Brain microvascular endothelial cell (primary cell): ENCODE results near the gene PHF23.

Experiments used
- DNase-seq: peaks from one replicate; pipeline ENCODE4 v3.0.0-alpha.2; 2020
- H3K27ac ChIP-seq: fragments of 250-450 bp; sonication (Bioruptor Pico); 2 replicates; pipeline ENCODE4 v1.5.1; 2020; ENCODE audit warnings: mild to moderate bottlenecking, moderate library complexity
- H3K27me3 ChIP-seq: fragments of 250-450 bp; sonication (Bioruptor Pico); replicated peaks from 2 replicates; pipeline ENCODE4 v1.5.1; 2020; ENCODE audit warnings: mild to moderate bottlenecking
- H3K36me3 ChIP-seq: fragments of 250-450 bp; sonication (Bioruptor Pico); replicated peaks from 2 replicates; pipeline ENCODE4 v1.5.1; 2020; ENCODE audit warnings: mild to moderate bottlenecking
- H3K4me3 ChIP-seq: 2 replicates; pipeline ENCODE4 v1.5.1; 2011; ENCODE audit warnings: low read depth, mild to moderate bottlenecking, control low read depth, low read length, moderate library complexity
- in situ Hi-C: cut with HindIII; loops from 2 replicates; pipeline ENCODE4 v1.10.0; 2017; ENCODE audit warnings: low sequenced_read_pairs, low pct_ligation_motif_present
- TF ChIP-seq, protein P1 (sequence below): IDR thresholded peaks from 2 replicates; pipeline ENCODE4 v1.5.1; 2011; ENCODE audit warnings: low read depth, mild to moderate bottlenecking, moderate library complexity, low read length, control low read depth, inconsistent platforms; ENCODE audit errors: missing control alignments

Gene PHF23

DNA sequence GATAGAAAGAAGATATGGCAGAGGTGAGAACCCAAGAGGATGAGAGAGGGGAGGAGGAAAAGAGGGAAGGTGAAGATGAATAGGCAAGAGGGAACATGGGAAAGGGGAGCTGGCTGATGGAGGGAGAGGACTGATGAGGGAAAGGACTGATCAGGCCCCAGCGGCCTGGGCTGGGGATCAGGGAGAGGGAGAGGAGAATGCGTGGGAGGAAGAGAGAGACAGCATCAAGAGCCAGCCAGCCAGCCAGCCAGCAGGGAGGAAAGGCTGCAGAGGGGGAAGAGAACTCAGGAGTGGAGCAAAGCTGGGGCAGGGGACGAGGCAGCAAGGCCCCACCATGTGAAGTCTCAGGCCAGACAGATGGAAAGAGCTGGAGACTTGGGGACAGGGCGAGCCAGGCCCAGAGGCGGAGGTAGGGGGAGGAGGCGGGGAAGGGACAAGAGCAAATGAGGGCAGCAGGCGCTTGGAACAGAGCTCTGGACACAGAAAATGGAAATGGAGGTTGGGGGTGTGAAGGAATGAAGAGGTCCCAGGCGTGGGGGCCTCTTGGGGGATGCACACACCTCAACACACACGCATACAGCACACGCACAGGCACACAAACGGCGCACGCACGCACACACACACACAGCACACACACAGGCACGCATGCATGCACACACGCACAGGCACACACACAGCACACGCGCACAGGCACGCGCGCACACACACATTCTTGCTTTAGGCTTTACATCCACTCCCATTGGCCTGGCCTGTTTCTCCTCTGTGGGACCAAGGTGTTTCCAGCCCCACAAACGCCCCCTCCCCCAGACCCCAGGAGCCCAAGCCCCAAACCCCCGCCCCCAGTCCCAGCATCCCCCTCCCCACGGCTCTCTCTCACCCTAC lies 31.9 kb downstream of the PHF23 start:
- peaks cover 14% of the 10 kb centered on the region for H3K36me3 ChIP-seq
- no peak for DNase-seq
- no peak overlapping the region for H3K4me3 ChIP-seq
- TF ChIP-seq, protein P1, sequence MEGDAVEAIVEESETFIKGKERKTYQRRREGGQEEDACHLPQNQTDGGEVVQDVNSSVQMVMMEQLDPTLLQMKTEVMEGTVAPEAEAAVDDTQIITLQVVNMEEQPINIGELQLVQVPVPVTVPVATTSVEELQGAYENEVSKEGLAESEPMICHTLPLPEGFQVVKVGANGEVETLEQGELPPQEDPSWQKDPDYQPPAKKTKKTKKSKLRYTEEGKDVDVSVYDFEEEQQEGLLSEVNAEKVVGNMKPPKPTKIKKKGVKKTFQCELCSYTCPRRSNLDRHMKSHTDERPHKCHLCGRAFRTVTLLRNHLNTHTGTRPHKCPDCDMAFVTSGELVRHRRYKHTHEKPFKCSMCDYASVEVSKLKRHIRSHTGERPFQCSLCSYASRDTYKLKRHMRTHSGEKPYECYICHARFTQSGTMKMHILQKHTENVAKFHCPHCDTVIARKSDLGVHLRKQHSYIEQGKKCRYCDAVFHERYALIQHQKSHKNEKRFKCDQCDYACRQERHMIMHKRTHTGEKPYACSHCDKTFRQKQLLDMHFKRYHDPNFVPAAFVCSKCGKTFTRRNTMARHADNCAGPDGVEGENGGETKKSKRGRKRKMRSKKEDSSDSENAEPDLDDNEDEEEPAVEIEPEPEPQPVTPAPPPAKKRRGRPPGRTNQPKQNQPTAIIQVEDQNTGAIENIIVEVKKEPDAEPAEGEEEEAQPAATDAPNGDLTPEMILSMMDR: no peak
- H3K27me3 ChIP-seq: no peaks in the 10 kb centered on the region
- in situ Hi-C loops: no loop called here
- no peak overlapping the region for H3K27ac ChIP-seq

DNA sequence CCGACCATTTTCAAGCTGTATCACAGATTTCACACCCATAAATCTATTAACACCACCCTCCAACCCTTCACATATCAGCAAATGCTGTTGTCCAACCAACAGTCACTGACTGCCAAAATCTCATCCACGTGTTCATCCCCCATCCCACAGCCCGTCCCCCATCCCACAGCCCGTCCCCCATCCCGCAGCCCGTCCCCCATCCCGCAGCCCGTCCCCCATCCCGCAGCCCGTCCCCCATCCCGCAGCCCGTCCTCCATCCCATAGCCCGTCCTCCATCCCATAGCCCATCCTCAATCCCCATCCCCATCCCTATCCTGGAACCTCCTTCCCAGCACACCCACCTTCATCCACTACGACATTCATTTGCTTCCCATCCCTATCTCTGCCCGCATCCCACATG lies 33.7 kb downstream of the PHF23 start:
- in situ Hi-C loops: no loop called here
- no peak for DNase-seq

DNA sequence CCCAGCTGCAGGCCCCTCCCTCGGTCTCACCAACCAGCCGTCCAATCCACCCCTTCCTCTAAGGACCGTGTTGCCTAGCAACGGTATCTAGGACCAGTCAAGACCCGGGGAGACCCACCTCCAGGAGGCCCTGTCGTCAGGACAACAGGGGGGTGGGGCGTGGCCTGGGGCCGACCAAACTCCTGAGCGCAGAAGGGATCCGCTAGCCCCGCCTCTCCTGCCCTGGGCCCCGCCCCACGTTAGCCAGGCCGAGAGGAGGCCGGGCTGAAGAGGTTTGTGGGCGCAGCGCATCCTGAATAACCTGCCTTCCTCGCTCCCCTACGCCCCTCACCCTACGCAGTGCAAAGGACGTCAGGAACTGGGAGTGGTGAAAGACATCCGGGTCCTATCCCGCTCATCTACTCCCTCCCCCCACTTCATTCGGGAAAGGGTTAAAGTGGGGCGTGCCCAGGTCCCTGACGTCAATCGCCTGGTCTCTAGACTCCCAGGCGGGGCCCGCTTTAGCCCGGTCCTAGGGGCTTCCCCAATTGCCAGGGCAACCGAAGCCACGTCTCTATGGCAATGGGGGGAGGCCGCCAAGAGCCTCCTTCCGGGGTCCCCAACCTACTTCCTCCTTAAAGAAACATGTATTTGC lies 34.3 kb downstream of the PHF23 start:
- peak overlapping the region; percentile 64 for H3K4me3 ChIP-seq

More for the DNA sequence above, 33.7 kb downstream of the PHF23 start:
- Histone ChIP-seq H3K27me3 (no peaks in the 10 kb centered on the region), H3K27ac (peak overlapping the region; percentile 22), H3K36me3 (peaks cover 26% of the 10 kb centered on the region), H3K4me3 (peak overlapping the region; percentile 64)
- TF ChIP-seq, protein P1: no peak

DNA sequence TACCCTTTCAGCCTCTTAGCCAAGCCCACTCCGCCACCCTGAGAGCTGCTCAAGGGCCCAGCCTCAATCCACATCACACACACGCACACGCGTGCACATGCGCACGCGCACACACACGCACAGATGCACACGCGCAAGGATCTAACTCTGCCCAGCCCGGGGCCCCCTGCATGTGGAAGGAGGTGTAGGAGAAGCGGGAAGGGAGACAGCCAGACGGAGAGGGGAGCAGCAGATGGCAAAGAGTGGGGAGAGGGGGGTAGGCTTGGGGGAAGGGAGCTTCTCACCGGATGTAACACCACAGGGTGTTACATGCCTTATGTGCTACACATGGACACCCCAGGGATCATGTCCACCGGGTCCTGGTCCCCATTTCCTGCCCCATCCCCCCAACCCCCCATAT lies 34.9 kb downstream of the PHF23 start:
- in situ Hi-C loops: no loop called here
- no peak overlapping the region for H3K27ac ChIP-seq
- H3K4me3 ChIP-seq: peak overlapping the region; percentile 64
- H3K27me3 ChIP-seq: no peaks in the 10 kb centered on the region
- TF ChIP-seq, protein P1: no peak
- H3K36me3 ChIP-seq: peaks cover 28% of the 10 kb centered on the region
- no peak for DNase-seq

More for the DNA sequence above, 34.3 kb downstream of the PHF23 start:
- Histone ChIP-seq H3K36me3 (peaks cover 28% of the 10 kb centered on the region), H3K27ac (peak overlapping the region; percentile 22), H3K27me3 (no peaks in the 10 kb centered on the region)
- TF ChIP-seq, protein P1: no peak
- DNase-seq: peak; percentile 79
- in situ Hi-C loops: no loop called here

DNA sequence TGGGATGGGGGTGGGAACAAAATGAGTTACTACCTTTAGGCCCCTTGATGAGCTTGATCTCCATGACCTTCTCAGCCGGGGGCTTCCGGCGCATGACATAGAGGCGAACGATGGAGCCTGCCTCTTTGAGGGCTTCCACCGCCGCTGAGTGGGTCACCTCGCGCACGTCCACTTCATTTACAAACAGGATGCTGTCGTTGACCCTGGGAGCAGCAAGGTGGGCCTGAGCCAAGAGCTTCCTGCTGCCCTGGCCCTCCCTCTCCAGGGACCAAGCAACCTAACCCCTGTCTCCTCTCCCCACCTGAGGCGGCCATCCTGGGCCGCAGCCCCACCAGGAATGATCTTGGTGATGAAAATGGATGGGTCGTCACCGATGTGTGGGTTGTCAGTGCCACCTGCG lies 35.9 kb downstream of the PHF23 start:
- in situ Hi-C loops: no loop called here
- no peak overlapping the region for H3K27ac ChIP-seq

More for the DNA sequence above, 35.9 kb downstream of the PHF23 start:
- TF ChIP-seq, protein P1: no peak
- Histone ChIP-seq H3K36me3 (peaks cover 28% of the 10 kb centered on the region), H3K27me3 (no peaks in the 10 kb centered on the region), H3K4me3 (no peak overlapping the region)
- DNase-seq: no peak
